IPS DF 6.9 (cell line): ENCODE data around the gene PMM1.

Experiments
- DNase-seq: peaks from one replicate; pipeline ENCODE4 v3.0.0-alpha.2; 2013; ENCODE audit warnings: low read depth, low spot score
- H3K27ac ChIP-seq: one replicate; pipeline ENCODE4 v1.5.1; 2013; ENCODE audit warnings: low read length, control low read depth
- H3K27me3 ChIP-seq: 2 replicates; pipeline ENCODE4 v1.6.1; 2013; ENCODE audit warnings: mild to moderate bottlenecking, low read length; ENCODE audit not compliant: control insufficient read depth, insufficient read depth
- H3K36me3 ChIP-seq: 2 replicates; pipeline ENCODE4 v1.6.1; 2013; ENCODE audit warnings: low read length; ENCODE audit not compliant: control insufficient read depth, insufficient read depth
- H3K4me1 ChIP-seq: 2 replicates; pipeline ENCODE4 v1.6.1; 2013; ENCODE audit warnings: low read length; ENCODE audit not compliant: control insufficient read depth, insufficient read depth
- H3K4me3 ChIP-seq: 2 replicates; pipeline ENCODE4 v1.5.1; 2013; ENCODE audit warnings: mild to moderate bottlenecking, low read length
- H3K9me3 ChIP-seq: 2 replicates; pipeline ENCODE4 v1.6.1; 2013; ENCODE audit warnings: low read length, inconsistent platforms; ENCODE audit not compliant: control insufficient read depth, insufficient read depth
- WGBS: extraction: QIAGEN DNeasy Blood & Tissue Kit; methylation state at CpG from one replicate; pipeline ENCODE4 v1.1.7; 2013; ENCODE audit warnings: mixed read lengths, missing lambda C conversion rate; ENCODE audit not compliant: insufficient read length, insufficient coverage; 5-methylcytosine and 5-hydroxymethylcytosine counted together

PMM1 gene

DNA sequence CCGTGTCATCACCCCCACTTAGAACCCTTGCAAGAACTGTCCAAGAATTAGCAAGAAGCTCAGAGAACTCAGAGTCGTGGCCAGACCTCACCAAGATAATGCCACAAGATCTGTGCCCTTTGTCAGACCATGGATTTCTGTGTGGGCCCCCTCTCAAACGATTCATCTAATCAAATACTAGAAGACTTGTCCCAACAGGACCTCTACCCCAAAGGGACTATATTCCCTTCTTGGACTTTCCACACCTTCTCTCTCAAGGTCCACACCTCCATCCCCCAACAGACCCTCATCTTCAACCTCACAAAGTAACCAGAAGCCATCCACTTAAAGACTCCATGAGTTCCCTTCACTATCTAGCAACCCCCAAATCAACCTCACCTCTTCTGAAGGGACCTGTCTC is 48.2 kb downstream of the PMM1 start:
- no peak for DNase-seq
- Histone ChIP-seq H3K4me3 (no peak overlapping the region), H3K36me3 (0 out of 2 replicates have a peak, but pooled peaks cover 3% of the 10 kb centered on the region), H3K4me1 (peaks cover 3% of the 10 kb centered on the region), H3K27me3 (no peaks in the 10 kb centered on the region), H3K9me3 (no peaks in the 10 kb centered on the region), H3K27ac (no peak overlapping the region)
- no CpG with 5 or more reads among the region's 3 CpGs for WGBS

DNA sequence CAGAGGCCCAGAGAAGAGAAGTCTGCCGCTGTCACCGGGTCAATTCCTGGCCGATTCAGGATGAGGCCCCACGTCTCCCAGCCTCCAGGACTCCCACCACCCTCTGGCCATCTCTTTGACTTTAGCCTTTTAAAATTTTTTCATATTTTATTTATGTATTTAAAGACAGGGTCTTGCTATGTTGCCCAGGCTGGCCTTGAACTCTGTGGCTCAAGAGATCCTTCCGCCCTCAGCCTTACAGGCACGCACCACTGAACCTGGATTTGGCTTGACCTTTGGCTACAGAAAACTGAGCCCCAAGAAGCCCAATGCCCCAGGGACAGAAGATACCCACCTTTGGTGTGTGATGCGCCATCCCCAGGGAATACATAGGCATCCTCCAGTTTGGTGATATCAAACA is 49.3 kb downstream of the PMM1 start:
- DNase-seq, result no peak
- Histone ChIP-seq H3K9me3 (no peaks in the 10 kb centered on the region), H3K4me1 (peaks cover 3% of the 10 kb centered on the region), H3K36me3 (0 out of 2 replicates have a peak, but pooled peaks cover 3% of the 10 kb centered on the region), H3K27me3 (no peaks in the 10 kb centered on the region), H3K4me3 (no peak overlapping the region), H3K27ac (no peak overlapping the region)
- no CpG with 5 or more reads among the region's 7 CpGs for WGBS

DNA sequence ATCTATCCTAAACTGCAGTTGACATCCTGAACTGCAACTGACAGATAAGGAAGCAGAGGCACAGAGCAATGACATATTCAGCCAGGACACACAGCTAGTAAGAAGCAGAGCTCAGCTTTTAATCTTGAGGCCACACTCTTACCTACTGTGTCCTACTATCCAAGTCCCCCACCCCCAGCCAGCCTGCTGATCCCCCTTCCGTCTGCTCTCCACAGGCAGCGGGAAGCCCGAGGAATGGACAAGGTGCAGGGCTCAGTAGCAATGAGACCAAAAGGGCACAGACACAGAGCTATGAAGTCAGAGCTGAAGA is 49.7 kb downstream of the PMM1 start:
- Histone ChIP-seq H3K27me3 (no peaks in the 10 kb centered on the region), H3K4me3 (no peak overlapping the region), H3K4me1 (peaks cover 3% of the 10 kb centered on the region), H3K36me3 (0 out of 2 replicates have a peak, but pooled peaks cover 3% of the 10 kb centered on the region), H3K27ac (no peak overlapping the region), H3K9me3 (no peaks in the 10 kb centered on the region)
- DNase-seq, result no peak
- WGBS, result no CpG with 5 or more reads among the region's 3 CpGs

DNA sequence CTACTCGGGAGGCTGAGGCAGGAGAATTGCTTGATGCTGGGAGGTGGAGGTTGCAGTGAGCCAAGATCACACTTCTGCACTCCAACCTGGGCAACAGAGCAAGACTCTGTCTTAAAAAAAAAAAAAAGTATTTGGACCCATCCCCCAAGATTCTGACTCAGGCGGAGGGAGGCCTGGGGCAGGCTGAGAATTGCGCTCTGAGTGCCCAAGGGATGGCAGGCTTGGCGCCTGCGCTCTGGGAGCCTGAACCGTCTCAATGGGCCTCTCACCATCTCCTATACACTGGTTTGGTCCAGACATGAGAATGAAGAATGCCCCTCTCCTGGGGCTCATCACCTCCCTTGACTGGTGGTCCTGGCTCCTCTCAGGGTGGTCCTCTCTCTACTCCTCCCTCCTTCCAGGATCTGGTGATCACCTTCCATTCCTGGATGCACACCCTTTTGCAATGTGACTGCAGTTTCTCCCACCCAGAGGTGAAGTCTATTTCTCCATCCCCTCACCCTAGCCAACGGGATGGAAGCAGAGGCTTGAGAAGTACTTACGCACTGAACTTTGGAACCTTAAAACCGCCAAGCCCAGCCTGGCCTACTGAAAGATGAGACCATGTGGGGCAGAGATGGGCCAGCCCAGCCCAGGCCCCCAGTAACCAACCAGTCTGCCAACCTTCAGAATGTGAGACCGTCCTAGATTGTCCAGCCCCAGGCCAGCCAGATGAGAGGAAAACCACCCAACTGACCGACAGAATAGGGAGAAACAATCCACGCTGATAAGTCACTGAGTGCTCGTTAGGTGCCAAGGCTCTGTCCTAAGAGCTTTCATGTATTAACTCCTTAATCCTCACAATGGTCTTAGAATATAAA is 50.3 kb downstream of the PMM1 start:
- H3K36me3 ChIP-seq, result 0 out of 2 replicates have a peak, but pooled peaks cover 3% of the 10 kb centered on the region
- H3K27ac ChIP-seq, result no peak overlapping the region
- no peak for DNase-seq
- H3K27me3 ChIP-seq, result no peaks in the 10 kb centered on the region
- peaks cover 3% of the 10 kb centered on the region for H3K4me1 ChIP-seq
- H3K9me3 ChIP-seq, result no peaks in the 10 kb centered on the region
- no peak overlapping the region for H3K4me3 ChIP-seq
- no CpG with 5 or more reads among the region's 13 CpGs for WGBS

DNA sequence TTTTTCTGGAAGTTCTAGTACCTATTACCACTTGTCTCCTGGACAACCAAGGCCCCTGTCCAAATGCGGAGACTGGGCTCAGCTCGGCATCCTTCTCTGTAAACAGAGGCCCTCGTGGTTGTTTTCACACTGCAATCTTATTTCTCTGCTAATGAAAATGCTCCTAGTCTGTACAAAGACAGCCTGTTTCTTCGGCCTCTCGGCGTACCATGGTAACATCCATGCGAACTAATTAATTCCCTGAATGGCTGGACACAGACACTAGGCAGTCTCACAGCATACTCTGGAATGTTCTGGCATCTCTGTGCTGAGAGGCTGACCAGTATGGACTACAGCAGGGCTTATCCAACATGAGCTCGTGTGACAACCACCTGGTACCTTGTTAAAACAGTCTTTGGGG is 51.1 kb downstream of the PMM1 start:
- H3K36me3 ChIP-seq, result 0 out of 2 replicates have a peak, but pooled peaks cover 3% of the 10 kb centered on the region
- no peaks in the 10 kb centered on the region for H3K9me3 ChIP-seq
- peaks cover 3% of the 10 kb centered on the region for H3K4me1 ChIP-seq
- WGBS, result no CpG with 5 or more reads among the region's 8 CpGs
- DNase-seq, result no peak
- no peak overlapping the region for H3K4me3 ChIP-seq
- H3K27me3 ChIP-seq, result no peaks in the 10 kb centered on the region
- H3K27ac ChIP-seq, result no peak overlapping the region

DNA sequence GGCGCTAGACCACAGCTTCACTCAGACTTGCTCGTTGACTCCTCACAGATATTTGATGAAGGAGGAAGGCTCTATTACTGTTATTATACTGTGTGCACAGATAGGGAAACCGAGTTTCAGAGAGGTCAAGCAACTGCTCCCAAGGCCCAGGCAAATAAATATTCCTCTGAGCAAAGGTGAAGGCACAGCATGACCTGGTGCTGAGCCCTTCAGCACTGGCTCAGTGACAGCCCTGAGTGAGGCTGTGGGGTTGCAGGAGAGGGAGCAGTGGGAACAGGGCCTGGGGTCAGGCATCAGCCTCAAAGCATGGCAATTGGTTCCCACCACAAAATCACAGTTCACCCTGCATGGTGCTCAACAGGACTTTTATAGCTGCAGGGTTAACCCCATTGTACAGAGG is 52.4 kb downstream of the PMM1 start:
- no peak overlapping the region for H3K27ac ChIP-seq
- no CpG with 5 or more reads among the region's 3 CpGs for WGBS
- no peak for DNase-seq
- no peaks in the 10 kb centered on the region for H3K9me3 ChIP-seq
- no peaks in the 10 kb centered on the region for H3K27me3 ChIP-seq
- H3K4me1 ChIP-seq, result peaks cover 5% of the 10 kb centered on the region
- 0 out of 2 replicates have a peak, but pooled peaks cover 8% of the 10 kb centered on the region for H3K36me3 ChIP-seq
- H3K4me3 ChIP-seq, result no peak overlapping the region

DNA sequence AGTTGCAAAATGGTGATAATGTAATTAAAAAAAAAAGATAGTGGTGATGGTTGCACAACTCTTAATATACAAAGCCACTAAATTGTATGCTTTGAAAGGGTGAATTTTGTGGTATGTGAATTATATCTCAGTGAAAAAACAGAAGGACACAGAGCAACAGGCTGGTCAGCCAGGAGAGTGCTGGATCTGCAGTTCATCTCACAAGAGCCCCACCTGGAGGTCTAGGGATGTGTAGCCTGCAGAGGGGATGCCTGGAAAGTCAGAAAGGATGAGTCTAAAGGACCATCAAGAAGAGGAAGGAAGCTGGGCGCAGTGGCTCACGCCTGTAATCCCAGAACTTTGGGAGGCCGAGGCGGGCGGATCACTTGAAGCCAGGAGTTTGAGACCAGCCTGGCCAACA is 54.4 kb downstream of the PMM1 start:
- no peak for DNase-seq
- no peaks in the 10 kb centered on the region for H3K9me3 ChIP-seq
- no peak overlapping the region for H3K4me3 ChIP-seq
- no CpG with 5 or more reads among the region's 5 CpGs for WGBS
- peaks cover 20% of the 10 kb centered on the region for H3K36me3 ChIP-seq
- H3K27me3 ChIP-seq, result no peaks in the 10 kb centered on the region
- H3K27ac ChIP-seq, result no peak overlapping the region
- peaks cover 4% of the 10 kb centered on the region for H3K4me1 ChIP-seq

DNA sequence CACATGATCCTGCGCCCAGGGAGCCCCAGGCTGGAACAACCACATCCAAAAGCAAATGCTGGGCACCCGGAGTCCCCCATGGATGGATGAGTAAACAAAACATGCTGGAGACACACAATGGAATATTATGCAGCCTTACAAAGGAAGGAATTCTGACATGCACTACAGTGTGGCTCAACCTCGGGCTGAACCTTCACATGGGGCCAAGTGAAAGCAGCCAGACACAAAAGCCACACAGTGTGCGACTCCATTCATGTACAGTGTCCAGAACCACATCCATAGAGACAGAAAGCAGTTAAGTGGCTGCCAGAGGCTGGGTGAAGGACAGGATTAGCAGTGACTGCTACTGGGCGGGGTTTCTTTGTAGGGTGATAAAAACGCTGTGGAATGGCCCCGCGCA is 55.4 kb downstream of the PMM1 start:
- H3K4me3 ChIP-seq, result no peak overlapping the region
- WGBS, result no CpG with 5 or more reads among the region's 8 CpGs
- no peak for DNase-seq
- H3K27me3 ChIP-seq, result no peaks in the 10 kb centered on the region
- H3K9me3 ChIP-seq, result no peaks in the 10 kb centered on the region
- H3K27ac ChIP-seq, result no peak overlapping the region
- peaks cover 22% of the 10 kb centered on the region for H3K36me3 ChIP-seq
- peaks cover 4% of the 10 kb centered on the region for H3K4me1 ChIP-seq

DNA sequence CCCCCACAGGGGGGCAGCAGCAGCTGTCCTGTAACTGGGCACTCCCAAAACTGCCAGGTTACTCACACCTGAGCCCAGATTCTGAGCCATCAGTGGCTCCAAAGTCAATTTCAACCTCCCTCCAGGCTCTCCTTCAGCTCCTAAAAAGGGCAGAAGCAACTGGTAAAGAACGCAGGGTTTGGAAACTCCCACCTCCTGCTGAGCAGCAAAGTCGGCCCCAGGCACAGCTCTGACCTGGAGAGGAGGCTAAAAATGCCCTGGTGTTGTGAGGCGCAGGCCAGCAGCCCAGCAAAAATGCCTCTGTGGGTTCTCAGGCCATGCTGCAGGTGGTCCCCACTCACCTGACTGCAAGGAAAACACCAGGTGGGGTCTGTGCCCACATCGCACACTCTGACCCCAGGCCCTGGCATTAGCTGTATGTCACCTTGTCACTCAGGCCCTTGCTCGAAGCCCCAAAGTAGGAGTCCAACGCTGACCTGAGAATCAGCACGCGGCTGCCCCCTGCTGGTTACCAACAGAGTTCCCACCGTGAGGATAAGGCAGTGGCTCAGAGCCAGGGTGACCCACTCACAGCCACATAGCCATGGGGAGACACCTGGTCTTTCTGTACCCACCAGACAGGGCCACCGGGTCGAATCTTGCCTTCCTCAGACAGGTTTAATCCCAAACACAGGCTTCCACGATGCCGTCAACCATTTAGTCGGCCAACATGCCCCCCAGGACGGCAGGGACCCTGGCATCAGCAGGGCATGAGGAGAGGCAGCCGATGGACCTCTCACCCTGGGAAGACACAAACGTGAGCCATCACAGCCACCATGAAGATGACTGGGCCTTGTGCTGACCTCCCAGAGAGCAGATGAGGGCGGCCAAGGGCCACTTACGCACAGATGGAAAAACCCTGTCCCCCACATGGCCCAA is 56.5 kb downstream of the PMM1 start:
- Histone ChIP-seq H3K9me3 (no peaks in the 10 kb centered on the region), H3K27ac (no peak overlapping the region), H3K4me1 (peaks cover 4% of the 10 kb centered on the region), H3K4me3 (no peak overlapping the region), H3K36me3 (peaks cover 31% of the 10 kb centered on the region), H3K27me3 (no peaks in the 10 kb centered on the region)
- WGBS, result no CpG with 5 or more reads among the region's 19 CpGs
- DNase-seq, result no peak

DNA sequence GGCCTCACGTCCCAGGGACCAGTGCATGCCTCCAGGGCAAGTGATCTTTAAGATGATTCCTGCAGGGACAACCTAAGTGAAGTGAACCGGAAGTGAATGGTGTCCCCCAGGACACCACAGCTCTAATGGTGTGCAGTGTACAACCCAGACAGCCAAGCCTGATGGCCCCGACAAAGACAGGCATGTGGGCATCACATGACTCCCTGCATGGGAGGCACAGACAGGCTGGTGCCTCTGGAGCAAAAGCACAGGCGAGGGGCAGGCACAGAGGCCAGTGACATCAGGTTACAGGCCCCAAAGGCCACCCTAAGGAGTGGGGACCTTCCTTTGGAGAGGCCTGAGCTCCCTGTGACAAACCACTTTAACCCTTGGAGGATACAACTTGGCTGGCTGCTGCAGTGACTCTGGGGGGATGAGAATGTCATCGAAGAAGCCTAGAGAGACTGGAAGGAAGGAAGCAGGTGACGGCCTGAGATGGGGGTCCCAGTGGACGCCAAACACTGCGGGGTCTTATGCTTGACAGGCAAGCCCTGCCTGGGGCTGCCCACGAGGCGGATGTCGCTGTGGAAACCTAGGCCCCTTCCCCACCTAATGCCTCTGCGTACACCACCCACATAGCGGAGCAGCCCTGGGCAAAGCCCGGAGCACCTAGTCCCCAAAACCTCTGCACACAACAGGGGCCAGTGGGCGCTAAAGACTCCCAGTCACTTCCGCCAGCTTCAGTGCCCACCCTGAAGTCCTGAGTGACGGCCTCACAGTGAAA is 57.7 kb downstream of the PMM1 start:
- no peaks in the 10 kb centered on the region for H3K9me3 ChIP-seq
- H3K27me3 ChIP-seq, result no peaks in the 10 kb centered on the region
- DNase-seq, result no peak
- WGBS, result no CpG with 5 or more reads among the region's 17 CpGs
- H3K36me3 ChIP-seq, result peaks cover 40% of the 10 kb centered on the region
- no peak overlapping the region for H3K4me3 ChIP-seq
- no peak overlapping the region for H3K27ac ChIP-seq
- peaks cover 2% of the 10 kb centered on the region; the same call in 1 of the 2 replicates for H3K4me1 ChIP-seq
